Smooth muscle cell (in vitro differentiated cells): Measurements from ENCODE around the gene SLC20A1. TPM values are rescaled to one million over a fixed set of nuclear protein-coding genes. Genes with fewer than 3 reads are reported as not detected.
A peak's percentile ranks its signal among the peaks of the same experiment; 100 is the strongest.

Experiments
- DNase-seq: peaks from one replicate; lab custom pipeline; 2025; ENCODE audit not compliant: unreplicated experiment; lab: John Stamatoyannopoulos, UW
- H2AFZ ChIP-seq: fragments of 200-600 bp; sonication (generic); 2 replicates; pipeline ENCODE4 v1.6.0; 2016; ENCODE audit warnings: antibody characterized with exemption, low read depth, mild to moderate bottlenecking
- H3F3A ChIP-seq: fragments of 200-600 bp; sonication (generic); 2 replicates; pipeline ENCODE4 v1.6.0; 2017; ENCODE audit warnings: antibody characterized with exemption, low read depth
- H3K27ac ChIP-seq: fragments of 200-600 bp; sonication (generic); 2 replicates; pipeline ENCODE4 v1.5.1; 2016; ENCODE audit warnings: low read depth, mild to moderate bottlenecking
- H3K27me3 ChIP-seq: fragments of 200-600 bp; sonication (generic); 2 replicates; pipeline ENCODE4 v1.6.1; 2016; ENCODE audit warnings: low read depth, mild to moderate bottlenecking
- H3K36me3 ChIP-seq: fragments of 200-600 bp; sonication (generic); 2 replicates; pipeline ENCODE4 v1.5.1; 2016; ENCODE audit warnings: low read depth
- H3K4me1 ChIP-seq: fragments of 200-600 bp; sonication (generic); 2 replicates; pipeline ENCODE4 v1.5.1; 2016; ENCODE audit warnings: low read depth
- H3K4me2 ChIP-seq: fragments of 200-600 bp; sonication (generic); 2 replicates; pipeline ENCODE4 v1.6.0; 2016; ENCODE audit warnings: mild to moderate bottlenecking
- H3K4me3 ChIP-seq: fragments of 200-600 bp; sonication (generic); 2 replicates; pipeline ENCODE4 v1.5.1; 2016; ENCODE audit warnings: mild to moderate bottlenecking
- H3K79me2 ChIP-seq: fragments of 200-600 bp; sonication (generic); 2 replicates; pipeline ENCODE4 v1.6.0; 2016; ENCODE audit warnings: low read depth, mild to moderate bottlenecking
- H3K9ac ChIP-seq: fragments of 200-600 bp; sonication (generic); 2 replicates; pipeline ENCODE4 v1.6.0; 2016; ENCODE audit warnings: low read depth
- H3K9me3 ChIP-seq: fragments of 200-600 bp; sonication (generic); replicated peaks from 2 replicates; pipeline ENCODE4 v1.5.1; 2016; ENCODE audit warnings: low read depth
- H4K20me1 ChIP-seq: fragments of 200-600 bp; sonication (generic); 2 replicates; pipeline ENCODE4 v1.6.0; 2016; ENCODE audit warnings: low read depth
- WGBS: methylation state at CpG from one replicate; pipeline ENCODE4 v1.1.7; 2016; ENCODE audit warnings: low lambda C conversion rate; 5-methylcytosine and 5-hydroxymethylcytosine counted together
- polyA plus RNA-seq: library from polyadenylated mRNA; unstranded; fragments of >200 nt; fragmentation: Nextera tagmentation; extraction: Ambion mirVana; gene quantifications from 2 replicates; pipeline ENCODE4 v1.2.1, GENCODE V29; 2016
- total RNA-seq: library from RNA; depleted of rRNA; stranded (reverse); fragments of >200 nt; gene quantifications from 2 replicates; pipeline ENCODE4 v1.2.3, GENCODE V29; 2014
- TF ChIP-seq, protein P1 (sequence below): fragments of 200-600 bp; sonication (generic); IDR thresholded peaks from 2 replicates; pipeline ENCODE4 v1.5.1; 2017; ENCODE audit warnings: borderline replicate concordance, mild to moderate bottlenecking, antibody characterized with exemption; ENCODE audit not compliant: insufficient read depth, poor library complexity, severe bottlenecking

The SLC20A1 gene
- total RNA-seq, result 96.0 and 106 TPM in 2 replicates
- polyA plus RNA-seq, result 77.2 and 93.4 TPM in 2 replicates

DNA sequence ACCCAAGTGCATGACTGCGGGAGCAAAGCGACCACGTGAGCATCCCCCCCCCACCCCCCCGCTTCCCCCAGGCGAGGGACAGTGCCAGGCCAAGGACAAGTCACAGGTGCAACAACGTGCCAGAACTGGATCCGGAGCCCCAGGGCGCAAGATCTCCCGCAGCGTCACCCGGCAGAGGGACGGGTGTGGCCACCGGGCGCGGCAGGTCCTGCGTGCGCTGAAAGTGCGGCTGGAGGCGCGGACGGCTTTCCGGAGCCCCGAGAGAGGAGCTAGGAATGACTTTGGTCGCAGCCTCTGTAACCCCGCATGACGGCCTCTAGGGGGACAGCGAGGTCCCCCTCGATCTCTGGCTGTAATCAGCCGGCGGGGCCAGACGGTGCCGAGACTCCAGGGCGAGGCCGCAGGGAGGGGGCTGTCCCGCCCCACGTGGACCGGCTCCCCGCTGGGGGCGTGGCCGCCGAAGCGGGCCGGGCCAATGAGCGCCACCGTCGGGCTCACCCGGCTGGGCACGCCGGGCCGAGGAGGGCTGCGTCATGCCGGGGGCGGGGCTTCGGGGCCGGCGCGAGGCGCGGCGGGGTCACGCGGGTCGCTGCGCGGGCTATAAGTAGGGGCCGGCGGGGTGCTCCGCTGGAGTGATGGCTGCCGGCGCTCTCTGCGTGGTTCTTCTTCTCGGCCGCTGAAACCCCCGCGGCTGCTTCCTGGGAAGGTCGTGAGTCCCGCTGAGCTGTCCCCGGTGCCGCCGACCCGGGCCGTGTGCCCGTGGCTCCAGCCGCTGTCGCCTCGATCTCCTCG lies at the start of gene SLC20A1:
TSS of gene SLC20A1 (plus strand) at position 630 of the 792 bp plus-strand sequence. CDS start 890 bp downstream, outside the sequence.
- Histone ChIP-seq H2AFZ (no peak within 1 kb of the TSS), H3K9me3 (no peaks in the 10 kb centered on the region), H3K9ac (peak within 1 kb of the TSS; percentile 94), H3K79me2 (peaks cover 46% of the 10 kb centered on the region), H3K36me3 (no peaks in the 10 kb centered on the region), H3F3A (peaks cover 21% of the 10 kb centered on the region), H3K4me1 (peaks cover 30% of the 10 kb centered on the region), H4K20me1 (peaks cover 43% of the 10 kb centered on the region), H3K4me2 (peak within 1 kb of the TSS; percentile 92), H3K27me3 (no peaks in the 10 kb centered on the region), H3K27ac (peak within 1 kb of the TSS; percentile 91), H3K4me3 (peak within 1 kb of the TSS; percentile 90)
- under 1% methylated on average over 47 of the region's 87 CpGs for WGBS
- TF ChIP-seq, protein P1, sequence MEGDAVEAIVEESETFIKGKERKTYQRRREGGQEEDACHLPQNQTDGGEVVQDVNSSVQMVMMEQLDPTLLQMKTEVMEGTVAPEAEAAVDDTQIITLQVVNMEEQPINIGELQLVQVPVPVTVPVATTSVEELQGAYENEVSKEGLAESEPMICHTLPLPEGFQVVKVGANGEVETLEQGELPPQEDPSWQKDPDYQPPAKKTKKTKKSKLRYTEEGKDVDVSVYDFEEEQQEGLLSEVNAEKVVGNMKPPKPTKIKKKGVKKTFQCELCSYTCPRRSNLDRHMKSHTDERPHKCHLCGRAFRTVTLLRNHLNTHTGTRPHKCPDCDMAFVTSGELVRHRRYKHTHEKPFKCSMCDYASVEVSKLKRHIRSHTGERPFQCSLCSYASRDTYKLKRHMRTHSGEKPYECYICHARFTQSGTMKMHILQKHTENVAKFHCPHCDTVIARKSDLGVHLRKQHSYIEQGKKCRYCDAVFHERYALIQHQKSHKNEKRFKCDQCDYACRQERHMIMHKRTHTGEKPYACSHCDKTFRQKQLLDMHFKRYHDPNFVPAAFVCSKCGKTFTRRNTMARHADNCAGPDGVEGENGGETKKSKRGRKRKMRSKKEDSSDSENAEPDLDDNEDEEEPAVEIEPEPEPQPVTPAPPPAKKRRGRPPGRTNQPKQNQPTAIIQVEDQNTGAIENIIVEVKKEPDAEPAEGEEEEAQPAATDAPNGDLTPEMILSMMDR, result peak; percentile 52
- DNase-seq, result peak; percentile 84

- DNase-seq, result no peak
- no peak overlapping the region for H3K4me3 ChIP-seq
- H3F3A ChIP-seq, result no peaks in the 10 kb centered on the region
- H3K4me1 ChIP-seq, result peaks cover 3% of the 10 kb centered on the region
- H3K27ac ChIP-seq, result no peak overlapping the region
- no peaks in the 10 kb centered on the region for H4K20me1 ChIP-seq
- no peaks in the 10 kb centered on the region for H3K9me3 ChIP-seq
- H2AFZ ChIP-seq, result no peak overlapping the region
- no peak overlapping the region for H3K9ac ChIP-seq
- TF ChIP-seq, protein P1, result no peak
- no peaks in the 10 kb centered on the region for H3K36me3 ChIP-seq
- 93% methylated on average over 10 of the region's 10 CpGs for WGBS
- H3K79me2 ChIP-seq, result no peaks in the 10 kb centered on the region
- H3K4me2 ChIP-seq, result no peak overlapping the region
- no peaks in the 10 kb centered on the region for H3K27me3 ChIP-seq
Measured at GRCh38 chr2:112597537-112598322, 48.0 kb upstream of the SLC20A1 start.

- no peaks in the 10 kb centered on the region for H3K9me3 ChIP-seq
- H2AFZ ChIP-seq, result no peak overlapping the region
- H3K27me3 ChIP-seq, result no peaks in the 10 kb centered on the region
- H3K4me1 ChIP-seq, result peaks cover 3% of the 10 kb centered on the region
- H3K4me3 ChIP-seq, result no peak overlapping the region
- 94% methylated on average over 3 of the region's 3 CpGs for WGBS
- H3K79me2 ChIP-seq, result no peaks in the 10 kb centered on the region
- TF ChIP-seq, protein P1, result no peak
- peak overlapping the region; percentile 46 for H3K4me2 ChIP-seq
- H4K20me1 ChIP-seq, result no peaks in the 10 kb centered on the region
- no peak overlapping the region for H3K27ac ChIP-seq
- H3F3A ChIP-seq, result no peaks in the 10 kb centered on the region
- H3K36me3 ChIP-seq, result no peaks in the 10 kb centered on the region
- no peak for DNase-seq
- no peak overlapping the region for H3K9ac ChIP-seq
Measured at GRCh38 chr2:112600634-112601033, 45.1 kb upstream of the SLC20A1 start.
